KOPT-K1 (cell line): ENCODE measurements around the gene ASPDH.
"Not testable (repeated sequence)": the region's sequence is repeated elsewhere in the genome, so short reads cannot be mapped to it uniquely, and the experiment has no call there.

Source experiments
- H3K27ac ChIP-seq: fragments of 200-600 bp; sonication (generic); 2 replicates; pipeline ENCODE4 v1.5.1; 2016; ENCODE audit warnings: antibody characterized with exemption, mild to moderate bottlenecking, low read depth, low read length; ENCODE audit not compliant: poor library complexity, severe bottlenecking
- H3K36me3 ChIP-seq: fragments of 200-600 bp; sonication (generic); 2 replicates; pipeline ENCODE4 v1.5.1; 2017; ENCODE audit warnings: antibody characterized with exemption, mild to moderate bottlenecking, low read length, moderate library complexity; ENCODE audit not compliant: insufficient read depth
- H3K9me3 ChIP-seq: fragments of 200-600 bp; sonication (generic); 2 replicates; pipeline ENCODE4 v1.5.1; 2017; ENCODE audit warnings: antibody characterized with exemption, low read length, mild to moderate bottlenecking; ENCODE audit not compliant: insufficient read depth, poor library complexity, severe bottlenecking

The ASPDH gene

GRCh38 chr19:50532952-50533351 is 19.2 kb upstream of the ASPDH start:
- Histone ChIP-seq H3K27ac (no peak overlapping the region), H3K9me3 (peaks cover 17% of the 10 kb centered on the region)

DNA sequence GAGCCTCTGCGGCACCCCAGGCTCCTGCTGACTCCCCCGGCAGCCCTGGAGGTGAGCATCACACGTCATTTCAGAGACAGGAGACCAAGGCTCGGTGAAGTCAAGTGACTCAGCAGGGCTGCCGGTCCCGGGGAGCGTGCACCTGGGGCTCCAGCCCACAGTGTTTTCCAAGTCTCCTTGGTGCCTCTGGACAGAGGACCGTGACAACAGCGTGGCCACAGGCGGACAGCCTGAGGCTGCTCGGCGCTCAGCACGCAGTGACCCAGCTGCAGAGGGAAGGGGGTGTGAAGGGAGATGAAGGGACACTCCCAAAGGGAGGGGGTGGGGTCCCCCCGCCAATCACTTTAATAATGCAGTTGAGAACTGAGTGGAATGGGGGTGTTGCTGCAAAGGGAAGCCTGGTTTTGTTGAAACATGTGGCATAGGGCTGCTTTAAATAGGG is 17.5 kb upstream of the ASPDH start:
- no peak overlapping the region for H3K27ac ChIP-seq
- H3K36me3 ChIP-seq, result no peaks in the 10 kb centered on the region
- peaks cover 17% of the 10 kb centered on the region for H3K9me3 ChIP-seq

More at GRCh38 chr19:50532952-50533351, 19.2 kb upstream of the ASPDH start:
- H3K36me3 ChIP-seq, result no peaks in the 10 kb centered on the region

DNA sequence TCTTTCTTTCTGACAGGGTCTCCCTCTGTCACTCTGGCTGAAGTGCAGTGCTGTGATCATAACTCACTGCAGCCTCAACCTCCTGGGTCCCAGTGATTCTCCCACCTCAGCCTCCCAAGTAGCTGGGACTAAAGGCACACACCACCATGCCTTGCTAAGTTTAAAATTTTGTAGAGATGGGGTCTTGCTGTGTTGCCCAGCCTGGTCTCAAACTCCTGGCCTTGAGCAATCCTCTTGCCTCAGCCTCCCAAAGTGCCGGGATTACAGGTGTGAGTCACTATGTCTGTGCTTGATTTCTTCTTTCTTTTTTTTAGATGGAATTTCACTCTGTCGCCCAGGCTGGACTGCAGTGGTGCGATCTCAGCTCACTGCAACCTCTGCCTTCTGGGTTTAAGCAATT is 14.3 kb upstream of the ASPDH start:
- H3K9me3 ChIP-seq, result peaks cover 10% of the 10 kb centered on the region
- not testable (repeated sequence) for H3K27ac ChIP-seq, H3K36me3 ChIP-seq

- H3K9me3 ChIP-seq, result no peaks in the 10 kb centered on the region
- H3K27ac ChIP-seq, result no peak overlapping the region
- no peaks in the 10 kb centered on the region for H3K36me3 ChIP-seq
These were observed 9.2 kb upstream of the ASPDH start for GRCh38 chr19:50522881-50523280.

GRCh38 chr19:50520822-50521465 is 7.2 kb upstream of the ASPDH start:
- Histone ChIP-seq H3K36me3 (no peaks in the 10 kb centered on the region), H3K27ac (no peak overlapping the region)

GRCh38 chr19:50519006-50519575 is 5.4 kb upstream of the ASPDH start:
- H3K36me3 ChIP-seq, result no peaks in the 10 kb centered on the region
- H3K27ac ChIP-seq, result no peak overlapping the region
- no peaks in the 10 kb centered on the region for H3K9me3 ChIP-seq

More at GRCh38 chr19:50520822-50521465, 7.2 kb upstream of the ASPDH start:
- H3K9me3 ChIP-seq, result no peaks in the 10 kb centered on the region

GRCh38 chr19:50518091-50519005 is 4.6 kb upstream of the ASPDH start:
- no peak overlapping the region for H3K27ac ChIP-seq
- H3K9me3 ChIP-seq, result no peaks in the 10 kb centered on the region
- H3K36me3 ChIP-seq, result no peaks in the 10 kb centered on the region

DNA sequence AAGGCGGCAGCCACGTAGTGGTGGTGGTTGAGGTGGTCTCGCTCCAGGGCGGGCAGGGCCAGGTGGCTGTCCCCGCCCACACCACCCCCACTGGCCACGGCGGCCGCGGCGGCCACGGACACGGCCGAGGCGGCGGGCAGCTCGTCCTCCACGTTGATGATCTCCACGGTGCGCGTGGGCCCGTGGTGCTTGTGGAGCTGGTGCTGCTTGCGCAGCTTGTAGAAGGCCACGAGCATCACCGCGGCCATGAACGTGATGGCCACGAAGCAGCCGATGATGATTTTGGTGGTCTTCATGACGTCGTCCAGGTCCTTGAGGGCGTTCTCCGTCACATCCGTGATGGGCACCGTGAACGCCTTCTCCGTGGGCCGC is 4.0 kb upstream of the ASPDH start:
- no peaks in the 10 kb centered on the region for H3K36me3 ChIP-seq
- H3K9me3 ChIP-seq, result no peaks in the 10 kb centered on the region

DNA sequence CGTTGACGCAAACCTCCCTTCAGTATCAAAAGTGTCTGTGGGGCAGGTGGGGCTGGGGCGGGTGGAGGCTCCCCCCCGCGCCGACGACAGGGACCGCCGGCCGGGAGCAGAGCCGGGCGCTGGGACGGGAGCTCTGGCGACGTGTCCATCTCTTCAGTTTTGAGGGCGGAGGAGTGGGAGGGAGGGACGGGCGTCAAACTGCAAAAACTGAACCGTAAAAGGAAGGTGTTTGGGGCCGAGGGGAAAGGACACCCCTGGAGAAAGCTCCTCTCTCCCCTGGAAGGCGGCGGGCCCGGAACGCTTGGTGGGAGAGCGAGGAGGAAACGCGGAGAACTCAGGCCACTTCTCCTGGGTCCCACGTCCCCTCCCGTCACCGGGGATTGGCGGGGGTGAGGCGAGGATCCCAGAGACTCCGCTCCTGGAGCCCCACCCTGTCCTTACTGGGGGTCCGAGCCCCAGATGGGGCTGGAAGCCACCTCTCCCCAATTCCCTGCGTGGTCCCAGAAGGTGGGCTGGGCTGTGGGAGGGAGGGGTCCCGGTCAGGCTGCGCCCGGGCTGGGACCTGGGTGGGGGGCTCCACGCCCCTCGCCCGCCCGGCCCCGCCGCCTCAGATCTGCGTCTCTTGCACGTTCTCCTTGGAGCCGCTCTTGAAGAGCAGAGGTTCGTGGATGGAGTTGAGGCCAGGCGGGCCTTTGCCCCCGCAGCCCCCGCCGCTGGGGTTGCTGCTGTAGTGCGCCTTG is 3.4 kb upstream of the ASPDH start:
- no peak overlapping the region for H3K27ac ChIP-seq
- H3K9me3 ChIP-seq, result no peaks in the 10 kb centered on the region
- H3K36me3 ChIP-seq, result no peaks in the 10 kb centered on the region

More for the DNA sequence above, 4.0 kb upstream of the ASPDH start:
- H3K27ac ChIP-seq, result no peak overlapping the region

DNA sequence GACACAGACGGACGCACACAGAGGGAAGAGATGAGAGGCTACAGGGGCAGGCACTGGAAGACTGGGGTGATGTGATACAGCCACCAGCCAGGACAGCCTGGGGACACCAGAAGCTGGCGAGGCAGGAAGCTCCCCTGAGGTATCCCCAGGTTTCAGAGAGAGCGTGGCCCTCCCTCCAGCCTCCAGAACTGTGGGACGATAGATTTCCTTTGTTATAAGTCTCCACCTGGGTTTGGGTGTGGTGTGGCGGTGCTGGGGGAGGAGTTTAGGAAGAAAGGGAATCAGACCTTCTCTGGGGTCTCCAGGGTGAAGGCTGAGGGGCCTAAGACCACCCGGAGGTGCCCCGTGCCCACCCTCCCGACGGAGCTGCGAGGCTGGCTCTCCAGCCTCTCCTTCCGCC is 2.7 kb upstream of the ASPDH start:
- Histone ChIP-seq H3K27ac (no peak overlapping the region), H3K36me3 (no peaks in the 10 kb centered on the region), H3K9me3 (no peaks in the 10 kb centered on the region)

GRCh38 chr19:50515168-50515561 is 1.5 kb upstream of the ASPDH start:
- Histone ChIP-seq H3K9me3 (no peaks in the 10 kb centered on the region), H3K36me3 (no peaks in the 10 kb centered on the region)

DNA sequence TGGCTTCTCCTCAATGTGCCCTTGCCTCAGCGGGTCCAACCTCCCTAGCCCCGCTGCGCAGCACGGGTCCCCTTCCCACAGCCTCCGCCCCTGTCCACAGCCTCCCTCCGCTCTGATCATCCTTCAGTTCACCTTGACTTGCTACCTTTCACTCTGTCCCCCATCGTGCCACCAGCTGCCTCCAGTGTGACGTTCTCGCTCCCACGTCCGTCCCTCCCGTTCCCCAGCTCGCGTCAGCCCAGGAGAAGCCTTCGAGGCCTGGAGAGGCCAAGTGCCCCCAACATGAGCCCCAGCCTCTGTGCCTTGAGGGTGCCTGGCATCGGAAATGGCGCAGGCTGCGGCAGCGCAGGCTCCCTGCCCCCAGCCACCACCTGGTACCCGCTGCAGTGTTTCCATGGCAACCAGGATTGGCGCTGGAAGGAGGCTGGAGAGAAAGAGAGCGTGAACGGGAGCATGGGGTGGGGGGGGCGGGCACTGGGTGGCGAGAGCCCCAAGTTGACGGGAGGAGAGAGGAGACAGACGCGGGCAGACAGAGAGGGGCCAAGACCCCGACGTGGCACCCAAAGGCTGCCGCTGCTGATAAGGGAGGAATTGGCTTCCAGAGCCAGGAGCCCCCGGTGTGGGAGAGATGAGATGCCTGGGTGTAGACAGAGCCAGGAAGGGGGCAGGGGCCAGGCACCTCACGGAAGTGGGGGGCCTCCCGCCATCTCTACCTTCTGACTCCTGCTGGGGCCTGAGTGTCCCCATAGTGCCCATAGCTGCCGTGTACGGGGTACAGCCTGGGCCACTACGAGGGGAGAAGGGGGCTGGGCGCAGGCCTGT is 844 bp upstream of the ASPDH start:
- Histone ChIP-seq H3K9me3 (no peaks in the 10 kb centered on the region), H3K36me3 (no peaks in the 10 kb centered on the region), H3K27ac (peak overlapping the region; percentile 61)

More at GRCh38 chr19:50515168-50515561, 1.5 kb upstream of the ASPDH start:
- peak overlapping the region; percentile 61 for H3K27ac ChIP-seq

- Histone ChIP-seq H3K27ac (peak overlapping the region; percentile 61), H3K36me3 (no peaks in the 10 kb centered on the region), H3K9me3 (no peaks in the 10 kb centered on the region)
These were observed 541 bp downstream of the ASPDH start for GRCh38 chr19:50512999-50513745.
